WTC11 (cell line): Measurements from ENCODE around the gene ZNF804B. TPM values are rescaled to one million over a fixed set of nuclear protein-coding genes. Genes with fewer than 3 reads are reported as not detected.

Experiments used
- ATAC-seq: fragments of 200-7000 bp; cut with Tn5 transposase; 2 replicates; pipeline ENCODE4 v1.10.0; 2021; ENCODE audit warnings: mild to moderate bottlenecking, moderate library complexity
- CTCF ChIA-PET: fragments of 300-600 bp; sonication (Branson Sonifier 250); formaldehyde crosslinking; loops from one replicate; lab custom pipeline; 2021; ENCODE audit warnings: antibody characterized with exemption; lab: Charles Lee
- POLR2A ChIA-PET: fragments of 350-600 bp; sonication (Branson Sonifier 250); formaldehyde crosslinking; loops from one replicate; lab custom pipeline; 2021; ENCODE audit warnings: antibody characterized with exemption; lab: Charles Lee
- DNase-seq: peaks from one replicate; pipeline ENCODE4 v3.0.0; 2021; ENCODE audit warnings: low spot score
- H3K27ac Mint-ChIP-seq: 2 replicates; pipeline ENCODE4 v1.8.0; 2021; ENCODE audit warnings: mixed read lengths
- H3K27me3 Mint-ChIP-seq: 2 replicates; pipeline ENCODE4 v1.8.0; 2021; ENCODE audit warnings: low read depth, mild to moderate bottlenecking, moderate library complexity, mixed read lengths
- H3K36me3 Mint-ChIP-seq: 2 replicates; pipeline ENCODE4 v1.8.0; 2021; ENCODE audit warnings: mixed read lengths
- H3K4me1 Mint-ChIP-seq: 2 replicates; pipeline ENCODE4 v1.8.0; 2022; ENCODE audit warnings: mixed read lengths
- H3K4me3 Mint-ChIP-seq: 2 replicates; pipeline ENCODE4 v1.8.0; 2021; ENCODE audit warnings: mild to moderate bottlenecking, moderate library complexity, mixed read lengths
- H3K9me3 Mint-ChIP-seq: 2 replicates; pipeline ENCODE4 v1.8.0; 2021; ENCODE audit warnings: mixed read lengths
- FOXJ3 ChIP-seq: sonication (generic); formaldehyde crosslinking; IDR thresholded peaks from 2 replicates; pipeline ENCODE4 v1.9.0; 2021; ENCODE audit warnings: missing genetic modification reagents, mild to moderate bottlenecking, borderline replicate concordance
- GRHL2 ChIP-seq: fragments of 250-450 bp; sonication (Bioruptor Pico); IDR thresholded peaks from 2 replicates; pipeline ENCODE4 v1.8.0; 2022; ENCODE audit warnings: mild to moderate bottlenecking, moderate library complexity; ENCODE audit not compliant: insufficient replicate concordance, severe bottlenecking
- TCF7 ChIP-seq: sonication (generic); formaldehyde crosslinking; IDR thresholded peaks from 2 replicates; pipeline ENCODE4 v1.8.0; 2022; ENCODE audit warnings: mild to moderate bottlenecking, low read depth, missing genetic modification reagents, moderate library complexity
- TP53 ChIP-seq: sonication (generic); formaldehyde crosslinking; IDR thresholded peaks from 2 replicates; pipeline ENCODE4 v1.8.1; 2023; ENCODE audit warnings: mild to moderate bottlenecking, missing genetic modification reagents
- ZNF263 ChIP-seq: sonication (generic); formaldehyde crosslinking; IDR thresholded peaks from 2 replicates; pipeline ENCODE4 v1.8.1; 2022; ENCODE audit warnings: low read depth, mild to moderate bottlenecking, moderate library complexity, missing genetic modification reagents
- ZNF416 ChIP-seq: fragments of 250-450 bp; sonication (Bioruptor Pico); IDR thresholded peaks from 2 replicates; pipeline ENCODE4 v1.9.0; 2021; ENCODE audit warnings: mild to moderate bottlenecking, inconsistent platforms
- ZNF423 ChIP-seq: fragments of 250-450 bp; sonication (Bioruptor Pico); IDR thresholded peaks from 2 replicates; pipeline ENCODE4 v2.1.2; 2022; ENCODE audit warnings: mild to moderate bottlenecking, moderate library complexity
- total RNA-seq: library from RNA; stranded (reverse); gene quantifications from 3 replicates; pipeline ENCODE4 v1.2.3, GENCODE V29; 2021
- TF ChIP-seq, protein P1 (sequence below): fragments of 250-450 bp; sonication (Bioruptor Pico); IDR thresholded peaks from 2 replicates; pipeline ENCODE4 v1.8.0; 2021; ENCODE audit warnings: mild to moderate bottlenecking
- TF ChIP-seq, protein P2 (sequence below): sonication (generic); formaldehyde crosslinking; IDR thresholded peaks from 2 replicates; pipeline ENCODE4 v1.8.1; 2022; ENCODE audit warnings: missing genetic modification reagents, borderline replicate concordance
- TF ChIP-seq, protein P3 (sequence below): fragments of 250-450 bp; sonication (Bioruptor Pico); IDR thresholded peaks from 2 replicates; pipeline ENCODE4 v1.9.0; 2021; ENCODE audit warnings: mild to moderate bottlenecking
- TF ChIP-seq, protein P4 (sequence below): sonication (generic); formaldehyde crosslinking; IDR thresholded peaks from 2 replicates; pipeline ENCODE4 v1.8.1; 2023; ENCODE audit warnings: mild to moderate bottlenecking, missing genetic modification reagents
- TF ChIP-seq, protein P5 (sequence below): sonication (generic); formaldehyde crosslinking; IDR thresholded peaks from 2 replicates; pipeline ENCODE4 v1.8.1; 2022; ENCODE audit warnings: mild to moderate bottlenecking, moderate library complexity, missing genetic modification reagents
- TF ChIP-seq, protein P6 (sequence below): sonication (generic); formaldehyde crosslinking; IDR thresholded peaks from 2 replicates; pipeline ENCODE4 v1.8.1; 2023; ENCODE audit warnings: mild to moderate bottlenecking, missing genetic modification reagents
- TF ChIP-seq, protein P7 (sequence below): sonication (generic); formaldehyde crosslinking; conservative IDR thresholded peaks from 2 replicates; pipeline ENCODE4 v1.8.1; 2022; ENCODE audit warnings: mild to moderate bottlenecking, missing genetic modification reagents
- TF ChIP-seq, protein P8 (sequence below): sonication (generic); formaldehyde crosslinking; IDR thresholded peaks from 2 replicates; pipeline ENCODE4 v1.8.1; 2022; ENCODE audit warnings: mild to moderate bottlenecking, missing genetic modification reagents, moderate library complexity, borderline replicate concordance
- TF ChIP-seq, protein P9 (sequence below): sonication (generic); formaldehyde crosslinking; IDR thresholded peaks from 2 replicates; pipeline ENCODE4 v1.8.1; 2023; ENCODE audit warnings: mild to moderate bottlenecking, missing genetic modification reagents, moderate library complexity

The ZNF804B gene
- total RNA-seq, 1 experiment from 2014 or later = 0.04 TPM

DNA sequence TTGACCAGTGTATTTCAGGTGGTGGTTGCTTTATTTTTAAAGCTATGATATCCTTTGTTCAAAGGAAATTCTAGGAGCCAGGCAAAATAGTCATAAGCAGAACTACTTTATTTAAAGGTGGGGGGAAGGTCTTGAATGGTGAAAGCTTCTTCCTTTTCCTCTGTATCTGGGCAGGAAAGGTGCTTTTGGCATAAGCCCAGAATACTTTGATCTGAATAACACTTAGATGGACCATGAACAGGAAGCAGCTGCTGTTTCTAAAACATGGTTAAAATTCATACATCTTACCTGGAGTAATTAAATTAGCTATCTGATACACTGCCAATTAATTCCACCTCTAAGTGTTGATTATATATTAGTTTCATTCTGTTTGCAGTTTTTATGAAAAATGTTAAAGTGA, 13.3 kb downstream of the ZNF804B start:
- POLR2A ChIA-PET = no interaction called here
- TF ChIP-seq, protein P1, sequence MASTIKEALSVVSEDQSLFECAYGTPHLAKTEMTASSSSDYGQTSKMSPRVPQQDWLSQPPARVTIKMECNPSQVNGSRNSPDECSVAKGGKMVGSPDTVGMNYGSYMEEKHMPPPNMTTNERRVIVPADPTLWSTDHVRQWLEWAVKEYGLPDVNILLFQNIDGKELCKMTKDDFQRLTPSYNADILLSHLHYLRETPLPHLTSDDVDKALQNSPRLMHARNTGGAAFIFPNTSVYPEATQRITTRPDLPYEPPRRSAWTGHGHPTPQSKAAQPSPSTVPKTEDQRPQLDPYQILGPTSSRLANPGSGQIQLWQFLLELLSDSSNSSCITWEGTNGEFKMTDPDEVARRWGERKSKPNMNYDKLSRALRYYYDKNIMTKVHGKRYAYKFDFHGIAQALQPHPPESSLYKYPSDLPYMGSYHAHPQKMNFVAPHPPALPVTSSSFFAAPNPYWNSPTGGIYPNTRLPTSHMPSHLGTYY (CRISPR knock-in tag) = no peak
- no peak for TF ChIP-seq ZNF263 (CRISPR knock-in tag)
- TF ChIP-seq, protein P2, sequence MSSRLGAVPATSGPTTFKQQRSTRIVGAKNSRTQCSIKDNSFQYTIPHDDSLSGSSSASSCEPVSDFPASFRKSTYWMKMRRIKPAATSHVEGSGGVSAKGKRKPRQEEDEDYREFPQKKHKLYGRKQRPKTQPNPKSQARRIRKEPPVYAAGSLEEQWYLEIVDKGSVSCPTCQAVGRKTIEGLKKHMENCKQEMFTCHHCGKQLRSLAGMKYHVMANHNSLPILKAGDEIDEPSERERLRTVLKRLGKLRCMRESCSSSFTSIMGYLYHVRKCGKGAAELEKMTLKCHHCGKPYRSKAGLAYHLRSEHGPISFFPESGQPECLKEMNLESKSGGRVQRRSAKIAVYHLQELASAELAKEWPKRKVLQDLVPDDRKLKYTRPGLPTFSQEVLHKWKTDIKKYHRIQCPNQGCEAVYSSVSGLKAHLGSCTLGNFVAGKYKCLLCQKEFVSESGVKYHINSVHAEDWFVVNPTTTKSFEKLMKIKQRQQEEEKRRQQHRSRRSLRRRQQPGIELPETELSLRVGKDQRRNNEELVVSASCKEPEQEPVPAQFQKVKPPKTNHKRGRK = no peak
- TF ChIP-seq, protein P3, sequence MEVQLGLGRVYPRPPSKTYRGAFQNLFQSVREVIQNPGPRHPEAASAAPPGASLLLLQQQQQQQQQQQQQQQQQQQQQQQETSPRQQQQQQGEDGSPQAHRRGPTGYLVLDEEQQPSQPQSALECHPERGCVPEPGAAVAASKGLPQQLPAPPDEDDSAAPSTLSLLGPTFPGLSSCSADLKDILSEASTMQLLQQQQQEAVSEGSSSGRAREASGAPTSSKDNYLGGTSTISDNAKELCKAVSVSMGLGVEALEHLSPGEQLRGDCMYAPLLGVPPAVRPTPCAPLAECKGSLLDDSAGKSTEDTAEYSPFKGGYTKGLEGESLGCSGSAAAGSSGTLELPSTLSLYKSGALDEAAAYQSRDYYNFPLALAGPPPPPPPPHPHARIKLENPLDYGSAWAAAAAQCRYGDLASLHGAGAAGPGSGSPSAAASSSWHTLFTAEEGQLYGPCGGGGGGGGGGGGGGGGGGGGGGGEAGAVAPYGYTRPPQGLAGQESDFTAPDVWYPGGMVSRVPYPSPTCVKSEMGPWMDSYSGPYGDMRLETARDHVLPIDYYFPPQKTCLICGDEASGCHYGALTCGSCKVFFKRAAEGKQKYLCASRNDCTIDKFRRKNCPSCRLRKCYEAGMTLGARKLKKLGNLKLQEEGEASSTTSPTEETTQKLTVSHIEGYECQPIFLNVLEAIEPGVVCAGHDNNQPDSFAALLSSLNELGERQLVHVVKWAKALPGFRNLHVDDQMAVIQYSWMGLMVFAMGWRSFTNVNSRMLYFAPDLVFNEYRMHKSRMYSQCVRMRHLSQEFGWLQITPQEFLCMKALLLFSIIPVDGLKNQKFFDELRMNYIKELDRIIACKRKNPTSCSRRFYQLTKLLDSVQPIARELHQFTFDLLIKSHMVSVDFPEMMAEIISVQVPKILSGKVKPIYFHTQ = no peak
- TF ChIP-seq, protein P4, sequence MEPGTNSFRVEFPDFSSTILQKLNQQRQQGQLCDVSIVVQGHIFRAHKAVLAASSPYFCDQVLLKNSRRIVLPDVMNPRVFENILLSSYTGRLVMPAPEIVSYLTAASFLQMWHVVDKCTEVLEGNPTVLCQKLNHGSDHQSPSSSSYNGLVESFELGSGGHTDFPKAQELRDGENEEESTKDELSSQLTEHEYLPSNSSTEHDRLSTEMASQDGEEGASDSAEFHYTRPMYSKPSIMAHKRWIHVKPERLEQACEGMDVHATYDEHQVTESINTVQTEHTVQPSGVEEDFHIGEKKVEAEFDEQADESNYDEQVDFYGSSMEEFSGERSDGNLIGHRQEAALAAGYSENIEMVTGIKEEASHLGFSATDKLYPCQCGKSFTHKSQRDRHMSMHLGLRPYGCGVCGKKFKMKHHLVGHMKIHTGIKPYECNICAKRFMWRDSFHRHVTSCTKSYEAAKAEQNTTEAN (CRISPR knock-in tag) = no peak
- TF ChIP-seq, protein P5, sequence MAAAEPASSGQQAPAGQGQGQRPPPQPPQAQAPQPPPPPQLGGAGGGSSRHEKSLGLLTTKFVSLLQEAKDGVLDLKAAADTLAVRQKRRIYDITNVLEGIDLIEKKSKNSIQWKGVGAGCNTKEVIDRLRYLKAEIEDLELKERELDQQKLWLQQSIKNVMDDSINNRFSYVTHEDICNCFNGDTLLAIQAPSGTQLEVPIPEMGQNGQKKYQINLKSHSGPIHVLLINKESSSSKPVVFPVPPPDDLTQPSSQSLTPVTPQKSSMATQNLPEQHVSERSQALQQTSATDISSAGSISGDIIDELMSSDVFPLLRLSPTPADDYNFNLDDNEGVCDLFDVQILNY (CRISPR knock-in tag) = no peak
- TF ChIP-seq, all 79 proteins: peak for 0
- Mint-ChIP-seq H3K27ac (no peak overlapping the region), H3K36me3 (no peaks in the 10 kb centered on the region), H3K9me3 (no peaks in the 10 kb centered on the region), H3K4me3 (no peak overlapping the region), H3K27me3 (no peaks in the 10 kb centered on the region), H3K4me1 (no peaks in the 10 kb centered on the region)
- ATAC-seq (no peak), DNase-seq (no peak)
- CTCF ChIA-PET = no interaction called here

DNA sequence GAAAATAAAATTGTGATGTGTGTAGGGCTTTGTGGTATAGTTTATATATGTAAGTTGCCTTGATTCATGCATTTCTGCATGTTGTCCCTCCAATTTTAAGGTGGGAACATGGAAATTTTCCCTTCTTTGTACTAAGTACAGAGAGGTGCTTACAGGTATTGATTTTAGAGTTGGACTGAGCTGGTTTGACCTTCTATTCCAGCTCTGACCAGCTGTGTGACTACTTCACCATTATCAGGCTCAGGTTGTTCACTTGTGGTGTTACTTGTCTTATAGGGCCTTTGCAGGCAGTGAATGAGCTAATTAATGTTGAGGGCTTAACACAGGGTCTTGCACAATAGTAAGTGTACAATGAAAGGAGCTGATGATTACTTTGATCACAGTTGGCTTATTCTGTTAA, 16.3 kb downstream of the ZNF804B start:
- H3K27ac Mint-ChIP-seq = no peak overlapping the region
- ChIA-PET POLR2A (no interaction called here), CTCF (no interaction called here)
- no peaks in the 10 kb centered on the region for H3K36me3 Mint-ChIP-seq
- H3K4me3 Mint-ChIP-seq = no peak overlapping the region
- DNase-seq = no peak
- no peaks in the 10 kb centered on the region for H3K4me1 Mint-ChIP-seq
- no peaks in the 10 kb centered on the region for H3K27me3 Mint-ChIP-seq
- H3K9me3 Mint-ChIP-seq = no peaks in the 10 kb centered on the region
- ATAC-seq = no peak
- TF ChIP-seq, protein P5 (CRISPR knock-in tag) = no peak
- no peak for TF ChIP-seq GRHL2 (CRISPR knock-in tag)

DNA sequence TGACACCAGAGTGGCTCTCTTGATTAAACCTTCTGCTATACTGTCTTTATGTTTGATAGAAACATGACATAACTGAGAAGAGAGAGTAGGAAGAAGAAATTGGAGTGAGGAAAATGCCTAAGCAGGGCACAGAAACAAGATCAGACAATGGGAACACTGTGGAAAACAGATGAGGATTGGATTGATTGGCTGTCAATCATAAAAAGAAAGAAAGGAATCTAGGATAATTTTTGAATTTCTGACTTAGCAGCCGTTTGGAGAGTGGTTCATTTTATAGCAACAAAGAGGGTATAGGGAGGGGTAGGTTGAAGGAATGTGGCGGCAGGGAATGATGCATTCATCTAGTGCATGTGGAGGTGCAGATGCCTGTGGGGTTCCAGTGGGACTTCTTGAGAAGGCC, 28.3 kb downstream of the ZNF804B start:
- no peak overlapping the region for H3K4me3 Mint-ChIP-seq
- no peaks in the 10 kb centered on the region for H3K36me3 Mint-ChIP-seq
- ATAC-seq = no peak
- H3K27me3 Mint-ChIP-seq = no peaks in the 10 kb centered on the region
- no peaks in the 10 kb centered on the region for H3K4me1 Mint-ChIP-seq
- POLR2A ChIA-PET = no interaction called here
- CTCF ChIA-PET = no interaction called here
- no peak for DNase-seq
- H3K27ac Mint-ChIP-seq = no peak overlapping the region
- H3K9me3 Mint-ChIP-seq = no peaks in the 10 kb centered on the region
- no peak for TF ChIP-seq ZNF263 (CRISPR knock-in tag)
- TF ChIP-seq, protein P6, sequence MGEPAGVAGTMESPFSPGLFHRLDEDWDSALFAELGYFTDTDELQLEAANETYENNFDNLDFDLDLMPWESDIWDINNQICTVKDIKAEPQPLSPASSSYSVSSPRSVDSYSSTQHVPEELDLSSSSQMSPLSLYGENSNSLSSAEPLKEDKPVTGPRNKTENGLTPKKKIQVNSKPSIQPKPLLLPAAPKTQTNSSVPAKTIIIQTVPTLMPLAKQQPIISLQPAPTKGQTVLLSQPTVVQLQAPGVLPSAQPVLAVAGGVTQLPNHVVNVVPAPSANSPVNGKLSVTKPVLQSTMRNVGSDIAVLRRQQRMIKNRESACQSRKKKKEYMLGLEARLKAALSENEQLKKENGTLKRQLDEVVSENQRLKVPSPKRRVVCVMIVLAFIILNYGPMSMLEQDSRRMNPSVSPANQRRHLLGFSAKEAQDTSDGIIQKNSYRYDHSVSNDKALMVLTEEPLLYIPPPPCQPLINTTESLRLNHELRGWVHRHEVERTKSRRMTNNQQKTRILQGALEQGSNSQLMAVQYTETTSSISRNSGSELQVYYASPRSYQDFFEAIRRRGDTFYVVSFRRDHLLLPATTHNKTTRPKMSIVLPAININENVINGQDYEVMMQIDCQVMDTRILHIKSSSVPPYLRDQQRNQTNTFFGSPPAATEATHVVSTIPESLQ (CRISPR knock-in tag) = no peak
- TF ChIP-seq, protein P7, sequence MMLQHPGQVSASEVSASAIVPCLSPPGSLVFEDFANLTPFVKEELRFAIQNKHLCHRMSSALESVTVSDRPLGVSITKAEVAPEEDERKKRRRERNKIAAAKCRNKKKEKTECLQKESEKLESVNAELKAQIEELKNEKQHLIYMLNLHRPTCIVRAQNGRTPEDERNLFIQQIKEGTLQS = no peak
- TF ChIP-seq, protein P8, sequence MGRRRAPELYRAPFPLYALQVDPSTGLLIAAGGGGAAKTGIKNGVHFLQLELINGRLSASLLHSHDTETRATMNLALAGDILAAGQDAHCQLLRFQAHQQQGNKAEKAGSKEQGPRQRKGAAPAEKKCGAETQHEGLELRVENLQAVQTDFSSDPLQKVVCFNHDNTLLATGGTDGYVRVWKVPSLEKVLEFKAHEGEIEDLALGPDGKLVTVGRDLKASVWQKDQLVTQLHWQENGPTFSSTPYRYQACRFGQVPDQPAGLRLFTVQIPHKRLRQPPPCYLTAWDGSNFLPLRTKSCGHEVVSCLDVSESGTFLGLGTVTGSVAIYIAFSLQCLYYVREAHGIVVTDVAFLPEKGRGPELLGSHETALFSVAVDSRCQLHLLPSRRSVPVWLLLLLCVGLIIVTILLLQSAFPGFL = no peak
- no peak for TF ChIP-seq ZNF423 (CRISPR knock-in tag)
- TF ChIP-seq, protein P9, sequence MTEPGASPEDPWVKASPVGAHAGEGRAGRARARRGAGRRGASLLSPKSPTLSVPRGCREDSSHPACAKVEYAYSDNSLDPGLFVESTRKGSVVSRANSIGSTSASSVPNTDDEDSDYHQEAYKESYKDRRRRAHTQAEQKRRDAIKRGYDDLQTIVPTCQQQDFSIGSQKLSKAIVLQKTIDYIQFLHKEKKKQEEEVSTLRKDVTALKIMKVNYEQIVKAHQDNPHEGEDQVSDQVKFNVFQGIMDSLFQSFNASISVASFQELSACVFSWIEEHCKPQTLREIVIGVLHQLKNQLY = no peak
- TF ChIP-seq TP53 (CRISPR knock-in tag) = no peak
- no peak for TF ChIP-seq TCF7 (CRISPR knock-in tag)
- no peak for TF ChIP-seq FOXJ3
- TF ChIP-seq ZNF416 (CRISPR knock-in tag) = no peak
